Osteocyte (in vitro differentiated cells): ENCODE measurements around the gene OCEL1. TPM values are rescaled to one million over a fixed set of nuclear protein-coding genes. Genes with fewer than 3 reads are reported as not detected.
A peak's percentile ranks its signal among the peaks of the same experiment; 100 is the strongest.
"Not testable (repeated sequence)": the region's sequence is repeated elsewhere in the genome, so short reads cannot be mapped to it uniquely, and the experiment has no call there.

Experiments used
- DNase-seq: peaks from one replicate; pipeline ENCODE4 v3.0.0; 2021; ENCODE audit warnings: mixed read lengths; ENCODE audit not compliant: unreplicated experiment; ENCODE audit errors: extremely low spot score
- H3K27ac Mint-ChIP-seq: one replicate; pipeline ENCODE4 v1.8.0; 2021; ENCODE audit warnings: mild to moderate bottlenecking, mixed read lengths; ENCODE audit not compliant: unreplicated experiment
- H3K27me3 Mint-ChIP-seq: one replicate; pipeline ENCODE4 v1.8.0; 2021; ENCODE audit warnings: mixed read lengths; ENCODE audit not compliant: unreplicated experiment
- H3K36me3 Mint-ChIP-seq: one replicate; pipeline ENCODE4 v1.8.0; 2021; ENCODE audit warnings: mixed read lengths; ENCODE audit not compliant: unreplicated experiment
- H3K4me1 Mint-ChIP-seq: one replicate; pipeline ENCODE4 v1.8.0; 2021; ENCODE audit warnings: mixed read lengths; ENCODE audit not compliant: unreplicated experiment
- H3K4me3 Mint-ChIP-seq: one replicate; pipeline ENCODE4 v1.8.0; 2021; ENCODE audit warnings: mild to moderate bottlenecking, moderate library complexity, mixed read lengths; ENCODE audit not compliant: unreplicated experiment
- H3K9me3 Mint-ChIP-seq: one replicate; pipeline ENCODE4 v1.8.0; 2021; ENCODE audit warnings: mixed read lengths; ENCODE audit not compliant: unreplicated experiment
- CTCF ChIP-seq: fragments of 200-600 bp; sonication (generic); IDR thresholded peaks from 2 replicates; pipeline ENCODE4 v1.5.0; 2021; ENCODE audit warnings: antibody characterized with exemption, mild to moderate bottlenecking, moderate library complexity
- total RNA-seq: library from RNA; stranded (reverse); gene quantifications from 2 replicates; pipeline ENCODE4 v1.2.1, GENCODE V29; 2021

Gene OCEL1
- total RNA-seq, 1 donor from 2014 or later = 28.5 TPM

GRCh38 chr19:17266026-17266425, 40.0 kb downstream of the OCEL1 start:
- no peak for TF ChIP-seq CTCF
- H3K9me3 Mint-ChIP-seq = no peaks in the 10 kb centered on the region
- peaks cover 7% of the 10 kb centered on the region for H3K4me1 Mint-ChIP-seq
- peaks cover 3% of the 10 kb centered on the region for H3K36me3 Mint-ChIP-seq
- no peak overlapping the region for H3K4me3 Mint-ChIP-seq
- no peaks in the 10 kb centered on the region for H3K27me3 Mint-ChIP-seq
- H3K27ac Mint-ChIP-seq = no peak overlapping the region
- DNase-seq = no peak

GRCh38 chr19:17266589-17266974, 40.6 kb downstream of the OCEL1 start:
- no peak for DNase-seq
- Mint-ChIP-seq H3K4me1 (peaks cover 7% of the 10 kb centered on the region), H3K4me3 (no peak overlapping the region), H3K27ac (peak overlapping the region; percentile 89), H3K36me3 (peaks cover 8% of the 10 kb centered on the region), H3K27me3 (no peaks in the 10 kb centered on the region), H3K9me3 (no peaks in the 10 kb centered on the region)
- no peak for TF ChIP-seq CTCF

- peak within 1 kb of the TSS; percentile 89 for H3K27ac Mint-ChIP-seq
- no peaks in the 10 kb centered on the region for H3K9me3 Mint-ChIP-seq
- TF ChIP-seq CTCF = no peak
- no peaks in the 10 kb centered on the region for H3K27me3 Mint-ChIP-seq
- peak within 1 kb of the TSS; percentile 84 for H3K4me3 Mint-ChIP-seq
- peaks cover 7% of the 10 kb centered on the region for H3K4me1 Mint-ChIP-seq
- DNase-seq = peak; percentile 98
- peaks cover 9% of the 10 kb centered on the region for H3K36me3 Mint-ChIP-seq
Observed at GRCh38 chr19:17266975-17267788, 41.2 kb downstream of the OCEL1 start, which contains the start of gene BABAM1. Gene BABAM1 (plus strand): TSS chr19:17267443. CDS start chr19:17268807, 1,364 bp downstream.

GRCh38 chr19:17268754-17269153, 42.7 kb downstream of the OCEL1 start:
- H3K27ac Mint-ChIP-seq = no peak overlapping the region
- H3K36me3 Mint-ChIP-seq = peaks cover 11% of the 10 kb centered on the region
- H3K27me3 Mint-ChIP-seq = no peaks in the 10 kb centered on the region
- H3K9me3 Mint-ChIP-seq = no peaks in the 10 kb centered on the region
- H3K4me3 Mint-ChIP-seq = peak overlapping the region; percentile 84
- TF ChIP-seq CTCF = no peak
- H3K4me1 Mint-ChIP-seq = peaks cover 7% of the 10 kb centered on the region
- no peak for DNase-seq

- H3K36me3 Mint-ChIP-seq = peaks cover 27% of the 10 kb centered on the region
- H3K4me3 Mint-ChIP-seq, H3K27ac Mint-ChIP-seq, H3K9me3 Mint-ChIP-seq, H3K4me1 Mint-ChIP-seq, DNase-seq, H3K27me3 Mint-ChIP-seq: not testable (repeated sequence)
Observed at GRCh38 chr19:17274892-17275291, 48.9 kb downstream of the OCEL1 start.
